ENCODE results near the gene DEFB132. TPM values are rescaled to one million over a fixed set of nuclear protein-coding genes. Genes with fewer than 3 reads are reported as not detected.

Gene DEFB132
- total and polyA plus RNA-seq, 4 experiments from 2014 or later, result not detected

GRCh38 chr20:288956-289692 lies 31.6 kb downstream of the DEFB132 start:
- H3K27me3 Mint-ChIP-seq, result no peaks in the 10 kb centered on the region
- H3K36me3 Mint-ChIP-seq, result no peaks in the 10 kb centered on the region
- intact Hi-C loops (cut with micrococcal nuclease), result no loop called here
- H3K4me1 Mint-ChIP-seq, result peaks cover 3 to 7% (median 5%) of the 10 kb centered on the region in 4 donors
- H3K9me3 Mint-ChIP-seq, result peaks cover 0 to 1% (median 0%) of the 10 kb centered on the region in 8 donors
- no peaks in the 10 kb centered on the region for H3K27me3 ChIP-seq (ENCODE audit: insufficient read depth, low read length)
- H3K4me3 Mint-ChIP-seq, result peak overlapping the region in 1 of 8 donors; percentile 34
- no peaks in the 10 kb centered on the region for H3K36me3 ChIP-seq (ENCODE audit: insufficient read depth, low read length)
- H3K27ac ChIP-seq (ENCODE audit: low read depth, low read length), result peak overlapping the region; percentile 29
- ChIA-PET CTCF (ENCODE audit: partially characterized antibody) (interaction anchor here (1.0 kb wide), 2 partner anchors 23 to 42 kb away, joined by 3 to 5 read pairs; no protein-coding TSS in a partner anchor), POLR2A (ENCODE audit: partially characterized antibody) (no interaction called here)
- no peak overlapping the region for H3K4me3 ChIP-seq (ENCODE audit: low read length in 2 of 2)
- DNase-seq, result no peak
- peaks cover 19% of the 10 kb centered on the region for H3K4me1 ChIP-seq (ENCODE audit: insufficient read depth, low read length)
- peak overlapping the region in 2 of 7 donors; percentile 27 to 30 for H3K27ac Mint-ChIP-seq
- H3K9me3 ChIP-seq (ENCODE audit: control insufficient read depth in 1 of 2, low read length in 2 of 2), result no peaks in the 10 kb centered on the region

GRCh38 chr20:289693-290083 lies 32.2 kb downstream of the DEFB132 start:
- peak overlapping the region in 2 of 7 donors; percentile 30 to 73 for H3K27ac Mint-ChIP-seq
- H3K4me3 Mint-ChIP-seq, result peak overlapping the region in 1 of 8 donors; percentile 34
- Histone ChIP-seq H3K27me3 (ENCODE audit: insufficient read depth, low read length) (no peaks in the 10 kb centered on the region), H3K36me3 (ENCODE audit: insufficient read depth, low read length) (no peaks in the 10 kb centered on the region), H3K4me3 (ENCODE audit: low read length in 2 of 2) (peak overlapping the region; percentile 66 to 68), H3K4me1 (ENCODE audit: insufficient read depth, low read length) (peaks cover 19% of the 10 kb centered on the region), H3K9me3 (ENCODE audit: control insufficient read depth in 1 of 2, low read length in 2 of 2) (no peaks in the 10 kb centered on the region), H3K27ac (ENCODE audit: low read depth, low read length) (peak overlapping the region; percentile 29)
- H3K9me3 Mint-ChIP-seq, result peaks cover 0 to 1% (median 0%) of the 10 kb centered on the region in 8 donors
- POLR2A ChIA-PET (ENCODE audit: partially characterized antibody), result no interaction called here
- no peaks in the 10 kb centered on the region for H3K27me3 Mint-ChIP-seq
- intact Hi-C loops (cut with micrococcal nuclease), result loop anchor here (1.0 kb wide), 2 partner anchors 36 to 41 kb away; partner anchors contain the start of gene SOX12
- CTCF ChIA-PET (ENCODE audit: partially characterized antibody), result interaction anchor here (1.0 kb wide), 2 partner anchors 23 to 41 kb away, joined by 3 to 5 read pairs; no protein-coding TSS in a partner anchor
- no peak for DNase-seq
- peaks cover 3 to 7% (median 5%) of the 10 kb centered on the region in 4 donors for H3K4me1 Mint-ChIP-seq
- H3K36me3 Mint-ChIP-seq, result no peaks in the 10 kb centered on the region

- POLR2A ChIA-PET (ENCODE audit: partially characterized antibody), result no interaction called here
- H3K27me3 Mint-ChIP-seq, result no peaks in the 10 kb centered on the region
Observed at GRCh38 chr20:290084-290831, 32.7 kb downstream of the DEFB132 start, which contains the start of gene C20orf96. Gene C20orf96, minus strand, starts transcription at chr20:290750. Its CDS starts 140 bp downstream, at chr20:290610.

GRCh38 chr20:294602-295001 lies 37.1 kb downstream of the DEFB132 start:
- ChIA-PET CTCF (ENCODE audit: partially characterized antibody) (interaction anchor here (1.0 to 1.1 kb wide), 2 partner anchors 16 to 40 kb away, joined by 3 read pairs; no protein-coding TSS in a partner anchor), POLR2A (ENCODE audit: partially characterized antibody) (interaction anchor here (1.5 kb wide), 1 partner anchor 86 kb away, joined by 4 read pairs; the partner anchor contains the start of gene TRIB3)
- H3K27me3 Mint-ChIP-seq, result no peaks in the 10 kb centered on the region
- no peak overlapping the region for H3K4me3 ChIP-seq (ENCODE audit: low read length in 2 of 2)
- peak overlapping the region in 1 of 8 donors; percentile 21 for H3K4me3 Mint-ChIP-seq
- intact Hi-C loops (cut with micrococcal nuclease), result loop anchor here (5.0 kb wide), 1 partner anchor 248 kb away; the partner anchor contains the start of gene CSNK2A1
- no peaks in the 10 kb centered on the region for H3K27me3 ChIP-seq (ENCODE audit: insufficient read depth, low read length)
- peaks cover 24 to 38% (median 31%) of the 10 kb centered on the region in 4 donors for H3K4me1 Mint-ChIP-seq
- H3K9me3 ChIP-seq (ENCODE audit: control insufficient read depth in 1 of 2, low read length in 2 of 2), result no peaks in the 10 kb centered on the region
- H3K36me3 ChIP-seq (ENCODE audit: insufficient read depth, low read length), result no peaks in the 10 kb centered on the region
- H3K9me3 Mint-ChIP-seq, result peaks cover 0 to 1% (median 0%) of the 10 kb centered on the region in 8 donors
- H3K36me3 Mint-ChIP-seq, result peaks cover 0 to 13% of the 10 kb centered on the region in 2 donors
- H3K27ac Mint-ChIP-seq, result peak overlapping the region in 1 of 7 donors; percentile 47
- peaks cover 34% of the 10 kb centered on the region for H3K4me1 ChIP-seq (ENCODE audit: insufficient read depth, low read length)
- no peak overlapping the region for H3K27ac ChIP-seq (ENCODE audit: low read depth, low read length)
- no peak for DNase-seq

More at GRCh38 chr20:290084-290831, 32.7 kb downstream of the DEFB132 start, which contains the start of gene C20orf96:
- intact Hi-C loops (cut with micrococcal nuclease), result loop anchor here (1.0 kb wide), 2 partner anchors 35 to 40 kb away; partner anchors contain the start of gene SOX12
- H3K9me3 Mint-ChIP-seq, result peaks cover 0 to 1% (median 0%) of the 10 kb centered on the region in 8 donors
- Histone ChIP-seq H3K27ac (ENCODE audit: low read depth, low read length) (peak within 1 kb of the TSS; percentile 29), H3K9me3 (ENCODE audit: control insufficient read depth in 1 of 2, low read length in 2 of 2) (no peaks in the 10 kb centered on the region), H3K27me3 (ENCODE audit: insufficient read depth, low read length) (no peaks in the 10 kb centered on the region), H3K4me1 (ENCODE audit: insufficient read depth, low read length) (peaks cover 19% of the 10 kb centered on the region), H3K36me3 (ENCODE audit: insufficient read depth, low read length) (no peaks in the 10 kb centered on the region), H3K4me3 (ENCODE audit: low read length in 2 of 2) (peak within 1 kb of the TSS; percentile 66 to 68)
- peak within 1 kb of the TSS in 1 of 8 donors; percentile 34 for H3K4me3 Mint-ChIP-seq
- peak within 1 kb of the TSS in 1 of 7 donors; percentile 73 for H3K27ac Mint-ChIP-seq
- H3K4me1 Mint-ChIP-seq, result peaks cover 3 to 7% (median 5%) of the 10 kb centered on the region in 4 donors
- H3K36me3 Mint-ChIP-seq, result no peaks in the 10 kb centered on the region
- DNase-seq, result peak; percentile 77 to 85 (median 81)
- CTCF ChIA-PET (ENCODE audit: partially characterized antibody), result interaction anchor here (1.0 kb wide), 1 partner anchor 41 kb away, joined by 3 read pairs; no protein-coding TSS in a partner anchor

- H3K4me3 ChIP-seq (ENCODE audit: low read length in 2 of 2), result no peak overlapping the region
- no peak for DNase-seq
- peak overlapping the region in 5 of 7 donors; percentile 24 to 99 (median 55) for H3K27ac Mint-ChIP-seq
- peaks cover 38% of the 10 kb centered on the region for H3K4me1 ChIP-seq (ENCODE audit: insufficient read depth, low read length)
- peaks cover 3 to 21% of the 10 kb centered on the region in 2 donors for H3K36me3 Mint-ChIP-seq
- H3K4me3 Mint-ChIP-seq, result peak overlapping the region; percentile 63 to 95 (median 78)
- intact Hi-C loops (cut with micrococcal nuclease), result loop anchor here (5.0 kb wide), 1 partner anchor 246 kb away; the partner anchor contains the start of gene CSNK2A1
- no peaks in the 10 kb centered on the region for H3K27me3 ChIP-seq (ENCODE audit: insufficient read depth, low read length)
- H3K27ac ChIP-seq (ENCODE audit: low read depth, low read length), result no peak overlapping the region
- ChIA-PET CTCF (ENCODE audit: partially characterized antibody) (interaction anchor here (3.2 kb wide), 1 partner anchor 30 kb away, joined by 12 read pairs; no protein-coding TSS in a partner anchor), POLR2A (ENCODE audit: partially characterized antibody) (interaction anchor here (1.6 to 5.4 kb wide), 2 partner anchors 29 to 167 kb away, joined by 5 to 112 read pairs; partner anchors contain the start of genes SOX12 and TBC1D20)
- H3K9me3 Mint-ChIP-seq, result no peaks in the 10 kb centered on the region
- H3K36me3 ChIP-seq (ENCODE audit: insufficient read depth, low read length), result no peaks in the 10 kb centered on the region
- H3K9me3 ChIP-seq (ENCODE audit: control insufficient read depth in 1 of 2, low read length in 2 of 2), result no peaks in the 10 kb centered on the region
- no peaks in the 10 kb centered on the region for H3K27me3 Mint-ChIP-seq
- H3K4me1 Mint-ChIP-seq, result peaks cover 29 to 50% (median 36%) of the 10 kb centered on the region in 4 donors
Observed at GRCh38 chr20:295804-296203, 38.3 kb downstream of the DEFB132 start.

- Histone ChIP-seq H3K27me3 (ENCODE audit: insufficient read depth, low read length) (no peaks in the 10 kb centered on the region), H3K9me3 (ENCODE audit: control insufficient read depth in 1 of 2, low read length in 2 of 2) (no peaks in the 10 kb centered on the region), H3K36me3 (ENCODE audit: insufficient read depth, low read length) (no peaks in the 10 kb centered on the region), H3K4me3 (ENCODE audit: low read length in 2 of 2) (peak within 1 kb of the TSS; percentile 67 to 94), H3K27ac (ENCODE audit: low read depth, low read length) (peak within 1 kb of the TSS; percentile 85), H3K4me1 (ENCODE audit: insufficient read depth, low read length) (peaks cover 33% of the 10 kb centered on the region)
- Mint-ChIP-seq H3K36me3 (peaks cover 3 to 25% of the 10 kb centered on the region in 2 donors), H3K4me1 (peaks cover 30 to 56% (median 37%) of the 10 kb centered on the region in 4 donors), H3K9me3 (no peaks in the 10 kb centered on the region), H3K4me3 (peak within 1 kb of the TSS; percentile 98 to 100 (median 99)), H3K27ac (peak within 1 kb of the TSS; percentile 97 to 99 (median 99)), H3K27me3 (no peaks in the 10 kb centered on the region)
- CTCF ChIA-PET (ENCODE audit: partially characterized antibody), result interaction anchor here (0.8 to 3.8 kb wide), 3 partner anchors 28 to 33 kb away, joined by 5 to 18 read pairs (median 12); partner anchors contain the start of gene SOX12
- intact Hi-C loops (cut with micrococcal nuclease), result loop anchor here (1.0 to 5.0 kb wide), 2 partner anchors 28 to 245 kb away; partner anchors contain the start of genes CSNK2A1 and SOX12
- POLR2A ChIA-PET (ENCODE audit: partially characterized antibody), result interaction anchor here (1.1 to 5.4 kb wide), 10 partner anchors 9 to 246 kb away, joined by 3 to 112 read pairs (median 6); partner anchors contain the start of genes CSNK2A1, DEFB129, SOX12 and TBC1D20
- DNase-seq, result peak; percentile 83 to 84 (median 83)
Observed at GRCh38 chr20:297098-297924, 39.8 kb downstream of the DEFB132 start, which contains the start of gene ZCCHC3. Gene ZCCHC3, plus strand, starts transcription at chr20:297570. Its CDS starts 17 bp downstream, at chr20:297587.

Data from CD4-positive, alpha-beta memory T cell (primary cell).